Activated CD8-positive, alpha-beta T cell treated with anti-CD3 and anti-CD28 coated beads for 36 hours (primary cell): Measurements from ENCODE around the gene FZD10. TPM values are rescaled to one million over a fixed set of nuclear protein-coding genes. Genes with fewer than 3 reads are reported as not detected.

ENCODE experiments used
- ATAC-seq: fragments of 200-7000 bp; cut with Tn5 transposase; one replicate; pipeline ENCODE4 v1.10.0; 2021; ENCODE audit warnings: mild to moderate bottlenecking, moderate library complexity
- CTCF ChIA-PET: fragments of 350-600 bp; sonication (Branson Sonifier 250); formaldehyde crosslinking; loops from one replicate; lab custom pipeline; 2021; ENCODE audit warnings: antibody characterized with exemption; lab: Charles Lee
- POLR2A ChIA-PET: fragments of 350-600 bp; sonication (Branson Sonifier 250); formaldehyde crosslinking; loops from one replicate; lab custom pipeline; 2021; ENCODE audit warnings: antibody characterized with exemption; lab: Charles Lee
- DNase-seq: peaks from one replicate; pipeline ENCODE4 v3.0.0-alpha.2; 2020
- H3K27ac Mint-ChIP-seq: one replicate; pipeline ENCODE4 v1.8.0; 2021; ENCODE audit warnings: mild to moderate bottlenecking, mixed read lengths
- H3K27me3 Mint-ChIP-seq: one replicate; pipeline ENCODE4 v1.8.0; 2021; ENCODE audit warnings: mixed read lengths
- H3K36me3 Mint-ChIP-seq: one replicate; pipeline ENCODE4 v1.8.0; 2021; ENCODE audit warnings: low read depth, mixed read lengths
- H3K4me1 Mint-ChIP-seq: one replicate; pipeline ENCODE4 v1.8.0; 2021; ENCODE audit warnings: low read depth, mixed read lengths
- H3K4me3 Mint-ChIP-seq: one replicate; pipeline ENCODE4 v1.8.0; 2021; ENCODE audit warnings: mild to moderate bottlenecking, moderate library complexity, mixed read lengths
- H3K9me3 Mint-ChIP-seq: one replicate; pipeline ENCODE4 v1.8.0; 2021; ENCODE audit warnings: mixed read lengths
- intact Hi-C: fragments of 100-400 bp; cut with micrococcal nuclease; formaldehyde crosslinking; loops from one replicate; pipeline ENCODE4 v1.10.0; 2022
- total RNA-seq, 2 experiments: library from RNA; stranded (reverse); gene quantifications; one replicate each; pipeline ENCODE4 v1.2.3, GENCODE V29; 2021
- TF ChIP-seq, protein P1 (sequence below): fragments of 200-600 bp; IDR thresholded peaks from one replicate; pipeline ENCODE4 v1.8.0; 2022; ENCODE audit warnings: antibody characterized with exemption, mild to moderate bottlenecking

FZD10 gene
- total RNA-seq, 2 experiments from 2014 or later = not detected

GRCh38 chr12:130201037-130201436, 38.8 kb downstream of the FZD10 start:
- ATAC-seq (no peak), DNase-seq (no peak)
- Mint-ChIP-seq H3K9me3 (no peaks in the 10 kb centered on the region), H3K27ac (no peak overlapping the region), H3K4me1 (no peaks in the 10 kb centered on the region), H3K4me3 (no peak overlapping the region), H3K36me3 (no peaks in the 10 kb centered on the region), H3K27me3 (peaks cover 2% of the 10 kb centered on the region)
- CTCF ChIA-PET = no interaction called here
- intact Hi-C loops = no loop called here
- TF ChIP-seq, protein P1, sequence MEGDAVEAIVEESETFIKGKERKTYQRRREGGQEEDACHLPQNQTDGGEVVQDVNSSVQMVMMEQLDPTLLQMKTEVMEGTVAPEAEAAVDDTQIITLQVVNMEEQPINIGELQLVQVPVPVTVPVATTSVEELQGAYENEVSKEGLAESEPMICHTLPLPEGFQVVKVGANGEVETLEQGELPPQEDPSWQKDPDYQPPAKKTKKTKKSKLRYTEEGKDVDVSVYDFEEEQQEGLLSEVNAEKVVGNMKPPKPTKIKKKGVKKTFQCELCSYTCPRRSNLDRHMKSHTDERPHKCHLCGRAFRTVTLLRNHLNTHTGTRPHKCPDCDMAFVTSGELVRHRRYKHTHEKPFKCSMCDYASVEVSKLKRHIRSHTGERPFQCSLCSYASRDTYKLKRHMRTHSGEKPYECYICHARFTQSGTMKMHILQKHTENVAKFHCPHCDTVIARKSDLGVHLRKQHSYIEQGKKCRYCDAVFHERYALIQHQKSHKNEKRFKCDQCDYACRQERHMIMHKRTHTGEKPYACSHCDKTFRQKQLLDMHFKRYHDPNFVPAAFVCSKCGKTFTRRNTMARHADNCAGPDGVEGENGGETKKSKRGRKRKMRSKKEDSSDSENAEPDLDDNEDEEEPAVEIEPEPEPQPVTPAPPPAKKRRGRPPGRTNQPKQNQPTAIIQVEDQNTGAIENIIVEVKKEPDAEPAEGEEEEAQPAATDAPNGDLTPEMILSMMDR = no peak
- POLR2A ChIA-PET = no interaction called here

DNA sequence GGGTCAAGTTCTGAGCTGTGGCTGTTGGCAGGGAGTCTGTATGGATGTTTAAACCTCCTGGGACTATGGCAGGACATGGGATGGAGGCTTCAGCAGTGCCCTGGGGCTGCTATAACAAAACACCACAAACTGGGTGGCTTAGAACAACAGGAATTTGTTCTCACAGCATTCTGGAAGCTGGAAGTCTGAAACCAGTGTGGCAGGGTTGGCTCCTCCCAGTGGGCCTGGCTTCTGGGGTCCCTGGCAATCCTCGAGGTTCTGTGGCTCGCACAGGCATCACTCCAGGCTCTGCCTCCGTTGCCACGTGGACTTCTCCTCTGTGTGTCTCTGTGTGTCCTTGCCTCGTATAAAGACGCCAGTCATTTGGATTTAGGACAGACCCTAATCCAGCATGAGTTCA, 39.9 kb downstream of the FZD10 start:
- Mint-ChIP-seq H3K9me3 (peaks cover under 1% of the 10 kb centered on the region), H3K36me3 (no peaks in the 10 kb centered on the region), H3K4me3 (no peak overlapping the region), H3K27ac (no peak overlapping the region), H3K4me1 (no peaks in the 10 kb centered on the region), H3K27me3 (peaks cover 2% of the 10 kb centered on the region)
- intact Hi-C loops = no loop called here
- POLR2A ChIA-PET = no interaction called here
- TF ChIP-seq, protein P1 = no peak
- ATAC-seq (no peak), DNase-seq (no peak)
- CTCF ChIA-PET = no interaction called here

GRCh38 chr12:130203151-130203550, 40.9 kb downstream of the FZD10 start:
- TF ChIP-seq, protein P1 = no peak
- ChIA-PET POLR2A (no interaction called here), CTCF (no interaction called here)
- ATAC-seq (no peak), DNase-seq (no peak)
- intact Hi-C loops = no loop called here
- H3K27ac Mint-ChIP-seq = no peak overlapping the region
- H3K9me3 Mint-ChIP-seq = peaks cover 10% of the 10 kb centered on the region
- H3K4me3 Mint-ChIP-seq = no peak overlapping the region
- no peaks in the 10 kb centered on the region for H3K36me3 Mint-ChIP-seq
- H3K27me3 Mint-ChIP-seq = peaks cover 2% of the 10 kb centered on the region
- no peaks in the 10 kb centered on the region for H3K4me1 Mint-ChIP-seq

GRCh38 chr12:130204541-130204953, 42.3 kb downstream of the FZD10 start:
- Mint-ChIP-seq H3K27me3 (peaks cover 3% of the 10 kb centered on the region), H3K9me3 (peaks cover 14% of the 10 kb centered on the region), H3K27ac (no peak overlapping the region), H3K4me1 (no peaks in the 10 kb centered on the region), H3K36me3 (no peaks in the 10 kb centered on the region), H3K4me3 (no peak overlapping the region)
- ATAC-seq (no peak), DNase-seq (no peak)
- CTCF ChIA-PET = no interaction called here
- intact Hi-C loops = no loop called here
- TF ChIP-seq, protein P1 = no peak
- POLR2A ChIA-PET = no interaction called here

DNA sequence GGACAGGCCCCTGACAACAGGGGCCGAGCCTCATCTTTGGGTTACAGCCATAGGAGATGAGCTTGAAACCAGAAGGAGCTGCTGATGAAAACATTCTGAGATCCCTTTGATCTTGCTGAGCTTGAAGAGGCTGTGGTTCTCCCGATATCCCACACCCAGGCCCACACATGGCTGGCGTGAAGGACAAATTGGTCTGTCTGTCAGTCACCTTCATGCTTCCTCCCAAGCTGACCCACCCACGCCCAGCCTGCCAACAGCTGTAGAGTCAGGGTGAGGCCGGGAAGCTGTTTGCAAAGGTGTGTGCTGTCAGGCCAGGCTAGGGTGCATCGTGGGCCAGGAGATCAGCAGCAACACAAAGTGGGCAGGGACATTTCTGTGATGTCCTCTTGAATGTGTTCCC, 43.2 kb downstream of the FZD10 start:
- ATAC-seq (no peak), DNase-seq (no peak)
- H3K27me3 Mint-ChIP-seq = peaks cover 3% of the 10 kb centered on the region
- intact Hi-C loops = no loop called here
- H3K27ac Mint-ChIP-seq = no peak overlapping the region
- no peaks in the 10 kb centered on the region for H3K4me1 Mint-ChIP-seq
- TF ChIP-seq, protein P1 = no peak
- H3K9me3 Mint-ChIP-seq = peaks cover 14% of the 10 kb centered on the region
- CTCF ChIA-PET = interaction anchor here (0.9 kb wide), 1 partner anchor 163 kb away, joined by 3 read pairs; no protein-coding TSS in a partner anchor
- H3K36me3 Mint-ChIP-seq = no peaks in the 10 kb centered on the region
- H3K4me3 Mint-ChIP-seq = no peak overlapping the region
- POLR2A ChIA-PET = no interaction called here
